Measurements from ENCODE around the gene STK26.

DNA sequence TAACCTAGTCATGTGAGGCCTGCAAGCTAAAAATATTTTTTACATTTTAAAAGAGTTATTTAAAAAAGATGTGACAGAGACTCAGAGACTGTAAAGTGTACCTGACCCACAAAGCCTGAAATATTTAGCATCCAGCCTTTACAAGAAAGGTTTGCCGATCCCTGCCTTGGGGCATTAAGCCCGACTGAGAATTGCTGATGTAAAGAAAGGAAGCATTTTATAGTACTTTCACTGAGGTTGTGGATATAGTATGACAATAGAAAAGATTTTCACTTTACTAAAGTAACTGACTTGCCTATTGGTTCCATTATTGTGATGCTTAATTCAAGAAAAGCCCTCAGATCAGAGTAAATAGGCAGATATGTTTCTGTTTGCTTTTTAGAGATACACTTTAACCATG lies 17.0 kb downstream of the STK26 start:
- no peak for TF ChIP-seq POLR2A (IDR thresholded peaks at IDR 0.05; ENCODE audit: low read depth, low read length)
- TF ChIP-seq, protein P1, sequence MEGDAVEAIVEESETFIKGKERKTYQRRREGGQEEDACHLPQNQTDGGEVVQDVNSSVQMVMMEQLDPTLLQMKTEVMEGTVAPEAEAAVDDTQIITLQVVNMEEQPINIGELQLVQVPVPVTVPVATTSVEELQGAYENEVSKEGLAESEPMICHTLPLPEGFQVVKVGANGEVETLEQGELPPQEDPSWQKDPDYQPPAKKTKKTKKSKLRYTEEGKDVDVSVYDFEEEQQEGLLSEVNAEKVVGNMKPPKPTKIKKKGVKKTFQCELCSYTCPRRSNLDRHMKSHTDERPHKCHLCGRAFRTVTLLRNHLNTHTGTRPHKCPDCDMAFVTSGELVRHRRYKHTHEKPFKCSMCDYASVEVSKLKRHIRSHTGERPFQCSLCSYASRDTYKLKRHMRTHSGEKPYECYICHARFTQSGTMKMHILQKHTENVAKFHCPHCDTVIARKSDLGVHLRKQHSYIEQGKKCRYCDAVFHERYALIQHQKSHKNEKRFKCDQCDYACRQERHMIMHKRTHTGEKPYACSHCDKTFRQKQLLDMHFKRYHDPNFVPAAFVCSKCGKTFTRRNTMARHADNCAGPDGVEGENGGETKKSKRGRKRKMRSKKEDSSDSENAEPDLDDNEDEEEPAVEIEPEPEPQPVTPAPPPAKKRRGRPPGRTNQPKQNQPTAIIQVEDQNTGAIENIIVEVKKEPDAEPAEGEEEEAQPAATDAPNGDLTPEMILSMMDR (IDR thresholded peaks at IDR 0.05; ENCODE audit: extremely low read depth in 1 of 2, insufficient read depth in 1 of 2, low read depth in 1 of 2, low read length in 2 of 2), result no peak
- TF ChIP-seq, protein P2, sequence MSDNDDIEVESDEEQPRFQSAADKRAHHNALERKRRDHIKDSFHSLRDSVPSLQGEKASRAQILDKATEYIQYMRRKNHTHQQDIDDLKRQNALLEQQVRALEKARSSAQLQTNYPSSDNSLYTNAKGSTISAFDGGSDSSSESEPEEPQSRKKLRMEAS (IDR thresholded peaks at IDR 0.05; ENCODE audit: insufficient read depth, insufficient read length), result no peak
- TF ChIP-seq MYC (IDR thresholded peaks at IDR 0.05; ENCODE audit: low read depth, low read length), result no peak

Measured in endothelial cell of umbilical vein (primary cell).